Activated naive CD8-positive, alpha-beta T cell treated with anti-CD3 and anti-CD28 coated beads, Interleukin-2, amount 50 U/mL, for 16 hours (primary cell): Measurements from ENCODE around the gene GVQW3.

ENCODE experiments used
- DNase-seq: peaks from one replicate; pipeline ENCODE4 v3.0.0-alpha.2; 2020; ENCODE audit warnings: low read depth, low spot score

GVQW3 gene

DNA sequence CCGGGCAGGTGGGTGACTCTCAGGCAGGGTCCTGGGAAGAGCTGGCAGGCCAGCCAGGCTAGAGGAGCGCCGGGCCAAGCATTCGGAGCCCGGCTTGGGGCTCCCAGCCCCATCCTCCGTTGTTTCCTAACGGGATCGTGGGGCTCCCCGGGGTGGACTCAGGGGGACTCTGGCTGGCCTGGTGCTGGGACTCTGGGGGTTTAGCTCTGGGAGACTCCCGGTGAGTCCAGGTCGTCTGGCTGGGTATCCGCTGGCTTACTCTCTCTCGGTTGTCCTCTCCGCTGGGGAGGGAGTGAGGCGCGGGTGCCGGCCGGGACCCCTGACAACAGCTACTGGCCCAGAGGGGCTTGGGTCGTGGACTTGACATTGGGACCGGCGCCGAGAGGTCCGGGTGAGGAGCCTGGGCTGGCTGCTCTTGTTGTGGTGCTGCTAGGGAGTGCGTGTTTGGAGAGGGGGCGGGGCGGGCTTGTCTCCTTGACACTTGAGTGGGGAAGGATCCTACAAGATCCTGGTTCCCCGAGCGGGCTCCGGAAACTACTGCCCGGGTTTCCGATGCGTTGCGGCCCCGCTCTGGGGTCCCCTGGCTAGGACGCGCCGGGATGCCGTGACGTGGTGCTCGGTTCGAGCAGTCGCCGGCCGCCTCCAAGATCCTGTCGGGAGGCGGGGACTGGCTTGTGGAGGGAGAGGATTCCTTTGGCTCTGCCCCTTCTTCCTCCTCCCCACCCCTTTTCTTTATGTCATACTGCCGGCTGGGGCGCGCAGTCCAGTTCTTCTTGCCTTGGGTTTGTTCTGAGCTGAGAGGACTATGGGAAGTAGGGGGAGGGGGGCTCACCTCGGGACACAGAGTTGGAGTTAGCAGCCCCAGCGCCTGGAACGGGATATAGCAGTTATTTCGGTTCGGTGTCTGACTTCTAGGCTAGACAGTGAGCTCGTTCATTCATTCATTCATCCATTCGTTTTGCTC, 64.3 kb downstream of the GVQW3 start:
- peak; percentile 2 for DNase-seq

- DNase-seq, result no peak
Observed at GRCh38 chr11:76448506-76448905, 67.4 kb downstream of the GVQW3 start.

DNA sequence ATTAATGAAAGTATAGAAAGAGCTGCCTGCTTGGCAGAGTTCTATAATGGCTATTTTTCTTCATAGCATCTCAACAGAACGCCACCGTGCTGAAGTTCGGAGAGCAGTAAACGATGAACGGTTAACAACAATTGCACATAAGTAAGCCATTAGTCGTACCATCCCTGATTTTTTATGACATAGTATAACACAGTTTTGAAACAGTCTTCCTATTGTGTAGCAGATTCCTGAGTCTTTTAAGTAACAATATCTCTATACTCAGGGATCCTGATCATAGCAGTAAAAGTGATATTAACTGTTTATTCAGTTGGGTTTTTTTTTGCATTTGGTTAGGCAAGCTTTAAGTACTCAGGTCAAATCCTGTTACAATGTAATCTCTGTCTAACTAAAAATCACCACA, 72.1 kb downstream of the GVQW3 start:
- DNase-seq, result no peak

- no peak for DNase-seq
Observed at GRCh38 chr11:76455331-76455730, 74.2 kb downstream of the GVQW3 start.

DNA sequence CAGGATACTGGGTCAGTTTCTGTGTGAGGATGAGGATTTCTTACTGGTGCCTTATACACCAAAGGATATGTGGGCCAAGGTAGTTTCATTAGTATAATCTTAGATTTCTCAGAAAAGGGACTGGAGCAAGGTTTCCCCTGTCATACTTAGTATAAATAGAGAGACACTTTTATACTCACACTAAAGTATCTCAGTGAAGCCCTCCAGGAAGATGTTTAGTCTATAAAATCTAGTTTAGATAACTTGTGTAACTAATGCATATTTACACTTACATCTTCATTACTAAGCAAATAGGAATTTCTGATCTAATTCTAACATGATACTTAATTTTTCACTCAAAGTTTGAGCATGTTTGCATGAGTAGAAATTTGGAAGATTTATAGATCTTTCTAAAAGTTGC, 74.8 kb downstream of the GVQW3 start:
- DNase-seq, result no peak

DNA sequence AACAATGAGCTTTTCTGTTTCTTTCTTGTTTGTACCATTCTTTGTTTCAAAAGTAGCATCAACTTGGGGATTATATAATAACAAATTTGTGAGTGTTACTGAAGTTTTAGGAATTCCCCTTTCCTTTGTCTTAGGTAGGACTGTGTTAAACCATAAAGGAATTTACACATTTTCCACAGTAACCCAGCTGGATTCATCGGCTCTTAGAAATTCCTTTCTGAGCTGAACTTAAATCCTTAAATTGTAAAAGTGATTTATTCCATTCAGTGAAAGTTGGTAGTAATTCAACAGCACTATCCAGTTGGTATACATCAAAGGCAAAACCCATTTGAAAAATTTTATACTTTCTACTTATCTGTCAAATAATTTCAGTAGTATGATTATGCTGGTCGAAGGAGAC, 75.4 kb downstream of the GVQW3 start:
- DNase-seq, result no peak
